WTC11 (cell line): Measurements from ENCODE around the gene PLXNB1. TPM values are rescaled to one million over a fixed set of nuclear protein-coding genes. Genes with fewer than 3 reads are reported as not detected.

ENCODE experiments used
- ATAC-seq: fragments of 200-7000 bp; cut with Tn5 transposase; 2 replicates; pipeline ENCODE4 v1.10.0; 2021; ENCODE audit warnings: mild to moderate bottlenecking, moderate library complexity
- Bru-seq: library from RNA; stranded (reverse); fragments of 400-500 nt; gene quantifications from one replicate; lab custom pipeline; 2021; lab: Mats Ljungman, UMichigan
- CTCF ChIA-PET: fragments of 300-600 bp; sonication (Branson Sonifier 250); formaldehyde crosslinking; loops from one replicate; lab custom pipeline; 2021; ENCODE audit warnings: antibody characterized with exemption; lab: Charles Lee
- POLR2A ChIA-PET: fragments of 350-600 bp; sonication (Branson Sonifier 250); formaldehyde crosslinking; loops from one replicate; lab custom pipeline; 2021; ENCODE audit warnings: antibody characterized with exemption; lab: Charles Lee
- DNase-seq: peaks from one replicate; pipeline ENCODE4 v3.0.0; 2021; ENCODE audit warnings: low spot score
- H3K27ac Mint-ChIP-seq: 2 replicates; pipeline ENCODE4 v1.8.0; 2021; ENCODE audit warnings: mixed read lengths
- H3K27me3 Mint-ChIP-seq: 2 replicates; pipeline ENCODE4 v1.8.0; 2021; ENCODE audit warnings: low read depth, mild to moderate bottlenecking, moderate library complexity, mixed read lengths
- H3K36me3 Mint-ChIP-seq: 2 replicates; pipeline ENCODE4 v1.8.0; 2021; ENCODE audit warnings: mixed read lengths
- H3K4me1 Mint-ChIP-seq: 2 replicates; pipeline ENCODE4 v1.8.0; 2022; ENCODE audit warnings: mixed read lengths
- H3K4me3 Mint-ChIP-seq: 2 replicates; pipeline ENCODE4 v1.8.0; 2021; ENCODE audit warnings: mild to moderate bottlenecking, moderate library complexity, mixed read lengths
- H3K9me3 Mint-ChIP-seq: 2 replicates; pipeline ENCODE4 v1.8.0; 2021; ENCODE audit warnings: mixed read lengths
- ATF1 ChIP-seq: sonication (generic); formaldehyde crosslinking; IDR thresholded peaks from 2 replicates; pipeline ENCODE4 v1.8.1; 2023; ENCODE audit warnings: mild to moderate bottlenecking, moderate library complexity, missing genetic modification reagents
- CBFB ChIP-seq: sonication (generic); formaldehyde crosslinking; IDR thresholded peaks from 2 replicates; pipeline ENCODE4 v1.8.1; 2022; ENCODE audit warnings: mild to moderate bottlenecking, low read depth, missing genetic modification reagents
- CREB1 ChIP-seq: sonication (generic); formaldehyde crosslinking; IDR thresholded peaks from 2 replicates; pipeline ENCODE4 v1.8.0; 2023; ENCODE audit warnings: mild to moderate bottlenecking, missing genetic modification reagents
- ELF4 ChIP-seq: sonication (generic); formaldehyde crosslinking; IDR thresholded peaks from 2 replicates; pipeline ENCODE4 v1.8.1; 2022; ENCODE audit warnings: low read depth, mild to moderate bottlenecking, moderate library complexity, missing genetic modification reagents
- ETV6 ChIP-seq: sonication (generic); formaldehyde crosslinking; IDR thresholded peaks from 2 replicates; pipeline ENCODE4 v1.8.1; 2022; ENCODE audit warnings: mild to moderate bottlenecking, missing genetic modification reagents
- FOXK1 ChIP-seq: sonication (generic); formaldehyde crosslinking; IDR thresholded peaks from 2 replicates; pipeline ENCODE4 v1.8.0; 2022; ENCODE audit warnings: mild to moderate bottlenecking, moderate library complexity, missing genetic modification reagents
- FOXP1 ChIP-seq: sonication (generic); formaldehyde crosslinking; IDR thresholded peaks from 2 replicates; pipeline ENCODE4 v1.8.0; 2022; ENCODE audit warnings: missing genetic modification reagents, mild to moderate bottlenecking, moderate library complexity, borderline replicate concordance
- GABPB1 ChIP-seq: sonication (generic); formaldehyde crosslinking; IDR thresholded peaks from 2 replicates; pipeline ENCODE4 v1.8.1; 2023; ENCODE audit warnings: mild to moderate bottlenecking, missing genetic modification reagents
- GTF2I ChIP-seq: fragments of 250-450 bp; sonication (Bioruptor Pico); conservative IDR thresholded peaks from 2 replicates; pipeline ENCODE4 v1.4.0; 2021; ENCODE audit warnings: mild to moderate bottlenecking
- MYBL2 ChIP-seq: sonication (generic); formaldehyde crosslinking; IDR thresholded peaks from 2 replicates; pipeline ENCODE4 v1.8.1; 2023; ENCODE audit warnings: mild to moderate bottlenecking, moderate library complexity, missing genetic modification reagents
- PRRX2 ChIP-seq: fragments of 250-450 bp; sonication (Bioruptor Pico); IDR thresholded peaks from 2 replicates; pipeline ENCODE4 v1.8.0; 2021; ENCODE audit warnings: mild to moderate bottlenecking
- SMAD4 ChIP-seq: sonication (generic); formaldehyde crosslinking; IDR thresholded peaks from 2 replicates; pipeline ENCODE4 v1.8.0; 2022; ENCODE audit warnings: mild to moderate bottlenecking, missing genetic modification reagents
- SOX15 ChIP-seq: fragments of 250-450 bp; sonication (Bioruptor Pico); IDR thresholded peaks from 2 replicates; pipeline ENCODE4 v1.9.0; 2021; ENCODE audit warnings: mild to moderate bottlenecking
- SP1 ChIP-seq: sonication (generic); formaldehyde crosslinking; conservative IDR thresholded peaks from 2 replicates; pipeline ENCODE4 v1.8.1; 2022; ENCODE audit warnings: missing genetic modification reagents
- long read RNA-seq, 3 experiments: library from RNA in 1 of 3; library from capped mRNA in 1 of 3; library from polyadenylated mRNA in 1 of 3; unstranded in 2 of 3; stranded (forward) in 1 of 3; transcript quantifications; one replicate each; pipeline ENCODE4 v2.0.0, GENCODE V29; 2021
- total RNA-seq: library from RNA; stranded (reverse); gene quantifications from 3 replicates; pipeline ENCODE4 v1.2.3, GENCODE V29; 2021
- TF ChIP-seq, protein P1 (sequence below): sonication (generic); formaldehyde crosslinking; IDR thresholded peaks from 2 replicates; pipeline ENCODE4 v1.8.0; 2023; ENCODE audit warnings: missing genetic modification reagents
- TF ChIP-seq, protein P2 (sequence below): fragments of 250-450 bp; sonication (Bioruptor Pico); IDR thresholded peaks from 2 replicates; pipeline ENCODE4 v1.9.0; 2021; ENCODE audit warnings: mild to moderate bottlenecking
- TF ChIP-seq, protein P3 (sequence below): sonication (generic); formaldehyde crosslinking; IDR thresholded peaks from 2 replicates; pipeline ENCODE4 v1.8.0; 2022; ENCODE audit warnings: mild to moderate bottlenecking, missing genetic modification reagents
- TF ChIP-seq, protein P4 (sequence below): sonication (generic); formaldehyde crosslinking; IDR thresholded peaks from 2 replicates; pipeline ENCODE4 v1.8.1; 2023; ENCODE audit warnings: mild to moderate bottlenecking, missing genetic modification reagents
- TF ChIP-seq, protein P5 (sequence below): fragments of 250-450 bp; sonication (Bioruptor Pico); IDR thresholded peaks from 2 replicates; pipeline ENCODE4 v1.9.0; 2021; ENCODE audit warnings: mild to moderate bottlenecking
- TF ChIP-seq, protein P6 (sequence below): sonication (generic); formaldehyde crosslinking; IDR thresholded peaks from 2 replicates; pipeline ENCODE4 v1.8.0; 2022; ENCODE audit warnings: mild to moderate bottlenecking, missing genetic modification reagents
- TF ChIP-seq, protein P7 (sequence below): sonication (generic); formaldehyde crosslinking; IDR thresholded peaks from 2 replicates; pipeline ENCODE4 v1.8.1; 2022; ENCODE audit warnings: mild to moderate bottlenecking, missing genetic modification reagents, moderate library complexity, borderline replicate concordance

PLXNB1 gene, protein sequence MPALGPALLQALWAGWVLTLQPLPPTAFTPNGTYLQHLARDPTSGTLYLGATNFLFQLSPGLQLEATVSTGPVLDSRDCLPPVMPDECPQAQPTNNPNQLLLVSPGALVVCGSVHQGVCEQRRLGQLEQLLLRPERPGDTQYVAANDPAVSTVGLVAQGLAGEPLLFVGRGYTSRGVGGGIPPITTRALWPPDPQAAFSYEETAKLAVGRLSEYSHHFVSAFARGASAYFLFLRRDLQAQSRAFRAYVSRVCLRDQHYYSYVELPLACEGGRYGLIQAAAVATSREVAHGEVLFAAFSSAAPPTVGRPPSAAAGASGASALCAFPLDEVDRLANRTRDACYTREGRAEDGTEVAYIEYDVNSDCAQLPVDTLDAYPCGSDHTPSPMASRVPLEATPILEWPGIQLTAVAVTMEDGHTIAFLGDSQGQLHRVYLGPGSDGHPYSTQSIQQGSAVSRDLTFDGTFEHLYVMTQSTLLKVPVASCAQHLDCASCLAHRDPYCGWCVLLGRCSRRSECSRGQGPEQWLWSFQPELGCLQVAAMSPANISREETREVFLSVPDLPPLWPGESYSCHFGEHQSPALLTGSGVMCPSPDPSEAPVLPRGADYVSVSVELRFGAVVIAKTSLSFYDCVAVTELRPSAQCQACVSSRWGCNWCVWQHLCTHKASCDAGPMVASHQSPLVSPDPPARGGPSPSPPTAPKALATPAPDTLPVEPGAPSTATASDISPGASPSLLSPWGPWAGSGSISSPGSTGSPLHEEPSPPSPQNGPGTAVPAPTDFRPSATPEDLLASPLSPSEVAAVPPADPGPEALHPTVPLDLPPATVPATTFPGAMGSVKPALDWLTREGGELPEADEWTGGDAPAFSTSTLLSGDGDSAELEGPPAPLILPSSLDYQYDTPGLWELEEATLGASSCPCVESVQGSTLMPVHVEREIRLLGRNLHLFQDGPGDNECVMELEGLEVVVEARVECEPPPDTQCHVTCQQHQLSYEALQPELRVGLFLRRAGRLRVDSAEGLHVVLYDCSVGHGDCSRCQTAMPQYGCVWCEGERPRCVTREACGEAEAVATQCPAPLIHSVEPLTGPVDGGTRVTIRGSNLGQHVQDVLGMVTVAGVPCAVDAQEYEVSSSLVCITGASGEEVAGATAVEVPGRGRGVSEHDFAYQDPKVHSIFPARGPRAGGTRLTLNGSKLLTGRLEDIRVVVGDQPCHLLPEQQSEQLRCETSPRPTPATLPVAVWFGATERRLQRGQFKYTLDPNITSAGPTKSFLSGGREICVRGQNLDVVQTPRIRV (N-terminal part only)
- total RNA-seq (119 to 143 TPM (median 125 TPM) in 3 replicates), Bru-seq, nascent RNA (percentile 69 among the genes with signal in this experiment)
- long read RNA-seq, experiment 1, full-length matches to known transcripts: 31 of 248 reads
- long read RNA-seq, experiment 1, partial matches to known transcripts: 94 of 248 reads
- long read RNA-seq, experiment 1, other reads (novel, unspliced or antisense): 123 of 248 reads
- long read RNA-seq, experiment 2, partial matches to known transcripts: 21 of 61 reads
- long read RNA-seq, experiment 2, other reads (novel, unspliced or antisense): 38 of 61 reads
- long read RNA-seq, experiment 3: 0 reads

DNA sequence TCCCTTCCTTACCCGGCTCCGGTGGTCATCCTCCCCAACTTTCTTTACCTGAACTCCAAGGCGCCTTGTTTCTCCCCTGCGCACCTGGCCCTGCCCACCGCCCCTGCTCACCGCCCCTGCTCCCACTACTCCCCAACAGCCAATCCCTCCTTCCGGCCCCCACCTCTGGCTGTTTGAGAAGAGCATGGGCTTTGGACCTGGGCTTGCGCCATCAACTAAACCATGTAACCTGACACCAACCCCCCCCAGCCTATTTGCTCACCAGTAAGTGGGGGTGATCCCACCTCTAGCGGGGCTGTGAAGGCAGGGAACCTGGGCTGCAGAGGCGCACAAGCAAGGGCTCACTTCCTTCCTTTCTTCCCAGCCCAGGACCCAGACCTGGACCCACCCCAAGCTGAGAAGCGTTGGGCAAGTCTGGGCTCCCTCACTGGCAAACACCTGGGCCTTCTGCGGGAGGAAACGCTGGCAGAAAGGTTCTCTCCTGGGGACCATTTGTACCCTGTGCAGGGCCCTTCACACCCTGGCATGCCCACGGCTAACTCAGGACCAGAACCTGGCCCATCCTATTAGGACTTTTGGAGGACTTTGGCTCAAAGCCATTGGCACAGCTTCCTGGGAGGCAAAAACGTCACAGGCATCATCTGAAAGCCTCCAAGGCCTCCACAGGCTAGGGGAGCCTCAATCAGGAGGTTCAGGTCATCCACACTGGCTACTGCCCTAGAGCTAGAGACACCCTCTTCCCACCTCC, at the start of gene PLXNB1:
PLXNB1 (minus strand) TSS at position 127 of the 748 bp plus-strand sequence. CDS start 5,475 bp downstream, outside the sequence.
- DNase-seq: peak; percentile 93
- TF ChIP-seq SOX15 (CRISPR knock-in tag) (no peak), MYBL2 (peak; percentile 6; the same call in 1 of the 2 replicates), CBFB (CRISPR knock-in tag) (no peak), FOXK1 (CRISPR knock-in tag) (peak; percentile 59; the same call in 1 of the 2 replicates), SP1 (peak; percentile 86), FOXP1 (CRISPR knock-in tag) (no peak; the same call in 1 of the 2 replicates), GABPB1 (peak; percentile 79), GTF2I (no peak), ELF4 (no peak), ATF1 (CRISPR knock-in tag) (no peak), ETV6 (peak; percentile 42), CREB1 (no peak), PRRX2 (CRISPR knock-in tag) (no peak), SMAD4 (no peak)
- TF ChIP-seq, protein P1, sequence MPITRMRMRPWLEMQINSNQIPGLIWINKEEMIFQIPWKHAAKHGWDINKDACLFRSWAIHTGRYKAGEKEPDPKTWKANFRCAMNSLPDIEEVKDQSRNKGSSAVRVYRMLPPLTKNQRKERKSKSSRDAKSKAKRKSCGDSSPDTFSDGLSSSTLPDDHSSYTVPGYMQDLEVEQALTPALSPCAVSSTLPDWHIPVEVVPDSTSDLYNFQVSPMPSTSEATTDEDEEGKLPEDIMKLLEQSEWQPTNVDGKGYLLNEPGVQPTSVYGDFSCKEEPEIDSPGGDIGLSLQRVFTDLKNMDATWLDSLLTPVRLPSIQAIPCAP: no peak
- TF ChIP-seq, protein P2, sequence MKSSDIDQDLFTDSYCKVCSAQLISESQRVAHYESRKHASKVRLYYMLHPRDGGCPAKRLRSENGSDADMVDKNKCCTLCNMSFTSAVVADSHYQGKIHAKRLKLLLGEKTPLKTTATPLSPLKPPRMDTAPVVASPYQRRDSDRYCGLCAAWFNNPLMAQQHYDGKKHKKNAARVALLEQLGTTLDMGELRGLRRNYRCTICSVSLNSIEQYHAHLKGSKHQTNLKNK: no peak
- TF ChIP-seq, protein P3, sequence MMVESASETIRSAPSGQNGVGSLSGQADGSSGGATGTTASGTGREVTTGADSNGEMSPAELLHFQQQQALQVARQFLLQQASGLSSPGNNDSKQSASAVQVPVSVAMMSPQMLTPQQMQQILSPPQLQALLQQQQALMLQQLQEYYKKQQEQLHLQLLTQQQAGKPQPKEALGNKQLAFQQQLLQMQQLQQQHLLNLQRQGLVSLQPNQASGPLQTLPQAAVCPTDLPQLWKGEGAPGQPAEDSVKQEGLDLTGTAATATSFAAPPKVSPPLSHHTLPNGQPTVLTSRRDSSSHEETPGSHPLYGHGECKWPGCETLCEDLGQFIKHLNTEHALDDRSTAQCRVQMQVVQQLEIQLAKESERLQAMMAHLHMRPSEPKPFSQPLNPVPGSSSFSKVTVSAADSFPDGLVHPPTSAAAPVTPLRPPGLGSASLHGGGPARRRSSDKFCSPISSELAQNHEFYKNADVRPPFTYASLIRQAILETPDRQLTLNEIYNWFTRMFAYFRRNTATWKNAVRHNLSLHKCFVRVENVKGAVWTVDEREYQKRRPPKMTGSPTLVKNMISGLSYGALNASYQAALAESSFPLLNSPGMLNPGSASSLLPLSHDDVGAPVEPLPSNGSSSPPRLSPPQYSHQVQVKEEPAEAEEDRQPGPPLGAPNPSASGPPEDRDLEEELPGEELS (CRISPR knock-in tag): 0 out of 2 replicates have a peak, but pooled peaks have one; percentile 29
- TF ChIP-seq, protein P4, sequence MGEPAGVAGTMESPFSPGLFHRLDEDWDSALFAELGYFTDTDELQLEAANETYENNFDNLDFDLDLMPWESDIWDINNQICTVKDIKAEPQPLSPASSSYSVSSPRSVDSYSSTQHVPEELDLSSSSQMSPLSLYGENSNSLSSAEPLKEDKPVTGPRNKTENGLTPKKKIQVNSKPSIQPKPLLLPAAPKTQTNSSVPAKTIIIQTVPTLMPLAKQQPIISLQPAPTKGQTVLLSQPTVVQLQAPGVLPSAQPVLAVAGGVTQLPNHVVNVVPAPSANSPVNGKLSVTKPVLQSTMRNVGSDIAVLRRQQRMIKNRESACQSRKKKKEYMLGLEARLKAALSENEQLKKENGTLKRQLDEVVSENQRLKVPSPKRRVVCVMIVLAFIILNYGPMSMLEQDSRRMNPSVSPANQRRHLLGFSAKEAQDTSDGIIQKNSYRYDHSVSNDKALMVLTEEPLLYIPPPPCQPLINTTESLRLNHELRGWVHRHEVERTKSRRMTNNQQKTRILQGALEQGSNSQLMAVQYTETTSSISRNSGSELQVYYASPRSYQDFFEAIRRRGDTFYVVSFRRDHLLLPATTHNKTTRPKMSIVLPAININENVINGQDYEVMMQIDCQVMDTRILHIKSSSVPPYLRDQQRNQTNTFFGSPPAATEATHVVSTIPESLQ (CRISPR knock-in tag): no peak
- TF ChIP-seq, protein P5, sequence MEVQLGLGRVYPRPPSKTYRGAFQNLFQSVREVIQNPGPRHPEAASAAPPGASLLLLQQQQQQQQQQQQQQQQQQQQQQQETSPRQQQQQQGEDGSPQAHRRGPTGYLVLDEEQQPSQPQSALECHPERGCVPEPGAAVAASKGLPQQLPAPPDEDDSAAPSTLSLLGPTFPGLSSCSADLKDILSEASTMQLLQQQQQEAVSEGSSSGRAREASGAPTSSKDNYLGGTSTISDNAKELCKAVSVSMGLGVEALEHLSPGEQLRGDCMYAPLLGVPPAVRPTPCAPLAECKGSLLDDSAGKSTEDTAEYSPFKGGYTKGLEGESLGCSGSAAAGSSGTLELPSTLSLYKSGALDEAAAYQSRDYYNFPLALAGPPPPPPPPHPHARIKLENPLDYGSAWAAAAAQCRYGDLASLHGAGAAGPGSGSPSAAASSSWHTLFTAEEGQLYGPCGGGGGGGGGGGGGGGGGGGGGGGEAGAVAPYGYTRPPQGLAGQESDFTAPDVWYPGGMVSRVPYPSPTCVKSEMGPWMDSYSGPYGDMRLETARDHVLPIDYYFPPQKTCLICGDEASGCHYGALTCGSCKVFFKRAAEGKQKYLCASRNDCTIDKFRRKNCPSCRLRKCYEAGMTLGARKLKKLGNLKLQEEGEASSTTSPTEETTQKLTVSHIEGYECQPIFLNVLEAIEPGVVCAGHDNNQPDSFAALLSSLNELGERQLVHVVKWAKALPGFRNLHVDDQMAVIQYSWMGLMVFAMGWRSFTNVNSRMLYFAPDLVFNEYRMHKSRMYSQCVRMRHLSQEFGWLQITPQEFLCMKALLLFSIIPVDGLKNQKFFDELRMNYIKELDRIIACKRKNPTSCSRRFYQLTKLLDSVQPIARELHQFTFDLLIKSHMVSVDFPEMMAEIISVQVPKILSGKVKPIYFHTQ (CRISPR knock-in tag): no peak
- TF ChIP-seq, protein P6, sequence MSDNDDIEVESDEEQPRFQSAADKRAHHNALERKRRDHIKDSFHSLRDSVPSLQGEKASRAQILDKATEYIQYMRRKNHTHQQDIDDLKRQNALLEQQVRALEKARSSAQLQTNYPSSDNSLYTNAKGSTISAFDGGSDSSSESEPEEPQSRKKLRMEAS (CRISPR knock-in tag): peak; percentile 73
- TF ChIP-seq, protein P7, sequence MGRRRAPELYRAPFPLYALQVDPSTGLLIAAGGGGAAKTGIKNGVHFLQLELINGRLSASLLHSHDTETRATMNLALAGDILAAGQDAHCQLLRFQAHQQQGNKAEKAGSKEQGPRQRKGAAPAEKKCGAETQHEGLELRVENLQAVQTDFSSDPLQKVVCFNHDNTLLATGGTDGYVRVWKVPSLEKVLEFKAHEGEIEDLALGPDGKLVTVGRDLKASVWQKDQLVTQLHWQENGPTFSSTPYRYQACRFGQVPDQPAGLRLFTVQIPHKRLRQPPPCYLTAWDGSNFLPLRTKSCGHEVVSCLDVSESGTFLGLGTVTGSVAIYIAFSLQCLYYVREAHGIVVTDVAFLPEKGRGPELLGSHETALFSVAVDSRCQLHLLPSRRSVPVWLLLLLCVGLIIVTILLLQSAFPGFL (CRISPR knock-in tag): no peak

More for the DNA sequence above, at the start of gene PLXNB1:
- Mint-ChIP-seq H3K27me3 (no peaks in the 10 kb centered on the region), H3K27ac (peak within 1 kb of the TSS; percentile 87), H3K36me3 (peaks cover 34% of the 10 kb centered on the region), H3K4me1 (peaks cover 55% of the 10 kb centered on the region), H3K4me3 (peak within 1 kb of the TSS; percentile 87), H3K9me3 (no peaks in the 10 kb centered on the region)
- POLR2A ChIA-PET: interaction anchor here (0.5 to 3.7 kb wide), 3 partner anchors 10 to 43 kb away, joined by 3 to 15 read pairs (median 3); partner anchors contain the start of genes CCDC51 and TMA7
- ATAC-seq: peak; percentile 67
- CTCF ChIA-PET: interaction anchor here (1.1 to 8.2 kb wide), 7 partner anchors 10 to 235 kb away, joined by 4 to 142 read pairs (median 5); partner anchors contain the start of genes CCDC51 and TMA7
